Endothelial cell of umbilical vein (primary cell): ENCODE measurements around the gene TBCD. TPM values are rescaled to one million over a fixed set of nuclear protein-coding genes. Genes with fewer than 3 reads are reported as not detected.

Experiments used
- BruUV-seq: library from RNA; stranded (reverse); fragments of 400-500 nt; replicated peaks from 2 replicates; lab custom pipeline; 2021; lab: Mats Ljungman, UMichigan
- CTCF ChIA-PET: fragments of 300-600, 350-600 bp; sonication (Branson Sonifier 250); formaldehyde crosslinking; loops from one replicate; lab custom pipeline; 2021; ENCODE audit warnings: antibody characterized with exemption, inconsistent platforms; lab: Charles Lee
- POLR2A ChIA-PET: fragments of 300-600, 350-600 bp; sonication (Branson Sonifier 250); formaldehyde crosslinking; loops from one replicate; lab custom pipeline; 2021; ENCODE audit warnings: antibody characterized with exemption, inconsistent platforms; lab: Charles Lee
- DNase-seq: peaks from one replicate; pipeline ENCODE4 v3.0.0-alpha.2; 2011; ENCODE audit warnings: low read depth, low spot score
- FAIRE-seq: peaks from 2 replicates; lab custom pipeline; 2011; peaks lifted over from hg19 to GRCh38; lab: Jason Lieb, UNC
- H2AFZ ChIP-seq: 2 replicates; pipeline ENCODE4 v1.6.0; 2012; ENCODE audit warnings: low read depth, low read length, control low read depth, inconsistent platforms
- H3K27ac ChIP-seq: 2 replicates; pipeline ENCODE4 v1.5.1; 2011; ENCODE audit warnings: low read depth, mild to moderate bottlenecking, control low read depth, low read length, moderate library complexity; ENCODE audit not compliant: insufficient read depth
- H3K27me3 ChIP-seq, 2 experiments: 2 replicates each; pipeline versions ENCODE4 v1.6.0 to v1.6.1; 2011; ENCODE audit warnings: low read length in 2 of 2, mixed read lengths in 1 of 2; ENCODE audit not compliant: control insufficient read depth in 2 of 2, insufficient read depth in 2 of 2
- H3K36me3 ChIP-seq, 2 experiments: 2 replicates in 1 of 2; 3 replicates in 1 of 2; pipeline ENCODE4 v1.5.1; 2011; ENCODE audit warnings: low read length in 2 of 2, mild to moderate bottlenecking in 1 of 2, moderate library complexity in 1 of 2; ENCODE audit not compliant: control insufficient read depth in 2 of 2, insufficient read depth in 2 of 2; ENCODE audit errors: extremely low read depth in 1 of 2
- H3K4me1 ChIP-seq: 3 replicates; pipeline ENCODE4 v1.5.1; 2011; ENCODE audit warnings: mild to moderate bottlenecking, low read length; ENCODE audit not compliant: control insufficient read depth, insufficient read depth; ENCODE audit errors: extremely low read depth
- H3K4me2 ChIP-seq: 2 replicates; pipeline ENCODE4 v1.6.1; 2011; ENCODE audit warnings: low read length, control low read depth, mixed read lengths; ENCODE audit not compliant: insufficient read depth
- H3K4me3 ChIP-seq, 3 experiments: fragments of 200-600 bp in 1 of 3; sonication (generic), shearing (Covaris generic) in 1 of 3; replicated peaks in 1 of 3; 2 replicates each; pipeline ENCODE4 v1.5.1; 2011 to 2016; ENCODE audit warnings: control low read depth in 3 of 3, low read length in 3 of 3, mild to moderate bottlenecking in 2 of 3, inconsistent platforms in 1 of 3, low read depth in 1 of 3, moderate library complexity in 1 of 3; ENCODE audit not compliant: insufficient read depth in 1 of 3
- H3K79me2 ChIP-seq: 2 replicates; pipeline ENCODE4 v1.6.0; 2012; ENCODE audit warnings: low read length, inconsistent platforms; ENCODE audit not compliant: control insufficient read depth, insufficient read depth
- H3K9ac ChIP-seq: replicated peaks from 2 replicates; pipeline ENCODE3; 2011; ENCODE audit warnings: low read length, control low read depth; ENCODE audit not compliant: insufficient read depth; ENCODE audit errors: extremely low read depth
- H3K9me1 ChIP-seq: replicated peaks from 3 replicates; pipeline ENCODE4 v1.6.0; 2011; ENCODE audit warnings: mild to moderate bottlenecking, low read length; ENCODE audit not compliant: control insufficient read depth, insufficient read depth; ENCODE audit errors: extremely low read depth
- H3K9me3 ChIP-seq: replicated peaks from 2 replicates; pipeline ENCODE4 v1.5.1; 2012; ENCODE audit warnings: low read length, inconsistent platforms; ENCODE audit not compliant: control insufficient read depth, insufficient read depth
- H4K20me1 ChIP-seq: replicated peaks from 2 replicates; pipeline ENCODE3; 2011; ENCODE audit warnings: mild to moderate bottlenecking, low read length; ENCODE audit not compliant: control insufficient read depth, insufficient read depth; ENCODE audit errors: extremely low read depth
- CTCF ChIP-seq, 2 donors: IDR thresholded peaks; 1 replicate in 1 of 2; 2 replicates in 1 of 2; pipeline ENCODE4 v1.5.1; 2011; ENCODE audit warnings: low read length in 2 of 2, mild to moderate bottlenecking in 2 of 2, moderate library complexity in 2 of 2, control low read depth in 1 of 2, inconsistent platforms in 1 of 2, low read depth in 1 of 2; ENCODE audit not compliant: insufficient read depth in 1 of 2; ENCODE audit errors: extremely low read depth in 1 of 2
- EZH2 ChIP-seq: IDR thresholded peaks from 2 replicates; pipeline ENCODE4 v1.6.1; 2012; ENCODE audit warnings: borderline replicate concordance, low read depth, mild to moderate bottlenecking, moderate library complexity, low read length, inconsistent platforms; ENCODE audit not compliant: severe bottlenecking
- FOS ChIP-seq: IDR thresholded peaks from 2 replicates; pipeline ENCODE4 v1.6.1; 2011; ENCODE audit warnings: mild to moderate bottlenecking, low read length, moderate library complexity, borderline replicate concordance; ENCODE audit not compliant: insufficient read depth
- GATA2 ChIP-seq: IDR thresholded peaks from 2 replicates; pipeline ENCODE4 v1.7.0; 2011; ENCODE audit warnings: low read depth, mild to moderate bottlenecking, moderate library complexity, mixed read lengths, low read length; ENCODE audit not compliant: insufficient read length, insufficient read depth
- JUN ChIP-seq: IDR thresholded peaks from 2 replicates; pipeline ENCODE4 v1.6.1; 2011; ENCODE audit warnings: borderline replicate concordance, low read depth; ENCODE audit not compliant: insufficient read length, insufficient read depth
- MYC ChIP-seq: IDR thresholded peaks from one replicate; pipeline ENCODE4 v1.6.1; 2011; ENCODE audit warnings: mild to moderate bottlenecking, low read depth, low read length
- POLR2A ChIP-seq: IDR thresholded peaks from 2 replicates; pipeline ENCODE4 v1.6.1; 2012; ENCODE audit warnings: low read depth, mild to moderate bottlenecking, control low read depth, low read length
- POLR2AphosphoS5 ChIP-seq: IDR thresholded peaks from 2 replicates; pipeline ENCODE4 v1.6.1; 2012; ENCODE audit warnings: low read depth, mild to moderate bottlenecking, control low read depth, low read length, moderate library complexity; ENCODE audit not compliant: insufficient read depth
- dilution Hi-C: fragments of 300-500 bp; cut with MboI; formaldehyde crosslinking; loops from one replicate; pipeline ENCODE4 v1.15.0; 2019; ENCODE audit warnings: low sequenced_read_pairs; ENCODE audit not compliant: extremely low pct_ligation_motif_present
- intact Hi-C: fragments of 100-400 bp; cut with micrococcal nuclease; formaldehyde crosslinking; loops from one replicate; pipeline ENCODE4 v1.10.0; 2022
- polyA plus RNA-seq, 4 experiments: library from polyadenylated mRNA; depleted of rRNA in 3 of 4; stranded (reverse) in 3 of 4; unstranded in 1 of 4; fragments of >200 nt; gene quantifications; 2 replicates each; pipeline versions ENCODE4 v1.2.1 to v1.2.3, GENCODE V29; 2011 to 2012; ENCODE audit warnings: missing spikeins in 1 of 4
- total RNA-seq: library from RNA; stranded (reverse); gene quantifications from 2 replicates; pipeline ENCODE4 v1.2.3, GENCODE V29; 2021
- TF ChIP-seq, protein P1 (sequence below): IDR thresholded peaks from 2 replicates; pipeline ENCODE4 v1.6.1; 2011; ENCODE audit not compliant: insufficient read depth, insufficient read length

Gene TBCD
- total and polyA plus RNA-seq, 2 donors (not counting 3 experiments of a cell fraction or from before 2014, with no cell fraction given): 121 to 145 TPM

GRCh38 chr17:82957961-82958561, 206.2 kb downstream of the TBCD start:
- DNase-seq: no peak
- Histone ChIP-seq H3K9me3 (no peaks in the 10 kb centered on the region), H2AFZ (no peak overlapping the region), H3K36me3 (no peaks in the 10 kb centered on the region), H3K79me2 (no peaks in the 10 kb centered on the region), H3K4me3 (no peak overlapping the region), H3K4me1 (peaks cover 3% of the 10 kb centered on the region), H3K4me2 (no peak overlapping the region), H3K9me1 (no peaks in the 10 kb centered on the region), H3K27me3 (no peaks in the 10 kb centered on the region), H3K9ac (no peak overlapping the region), H3K27ac (no peak overlapping the region), H4K20me1 (no peaks in the 10 kb centered on the region)
- ChIA-PET POLR2A (interaction anchor here (0.5 kb wide), 1 partner anchor 11 kb away, joined by 5 read pairs; no protein-coding TSS in a partner anchor), CTCF (no interaction called here)
- dilution Hi-C loops: no loop called here
- BruUV-seq: no TSS peak
- no peak for FAIRE-seq
- TF ChIP-seq GATA2: no peak
- no peak for TF ChIP-seq POLR2AphosphoS5
- TF ChIP-seq CTCF (IDR thresholded peaks at IDR 0.05; ENCODE audit: extremely low read depth in 1 of 2, insufficient read depth in 1 of 2, low read depth in 1 of 2, low read length in 2 of 2): no peak
- TF ChIP-seq, protein P1, sequence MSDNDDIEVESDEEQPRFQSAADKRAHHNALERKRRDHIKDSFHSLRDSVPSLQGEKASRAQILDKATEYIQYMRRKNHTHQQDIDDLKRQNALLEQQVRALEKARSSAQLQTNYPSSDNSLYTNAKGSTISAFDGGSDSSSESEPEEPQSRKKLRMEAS: no peak
- TF ChIP-seq MYC: no peak
- no peak for TF ChIP-seq FOS
- no peak for TF ChIP-seq EZH2
- TF ChIP-seq JUN: no peak
- no peak for TF ChIP-seq POLR2A
- intact Hi-C loops: no loop called here
